ENCODE results near the gene ADK.

ADK gene

GRCh38 chr10:74282848-74283210, 131.8 kb downstream of the ADK start:
- TF ChIP-seq CTCF (IDR thresholded peaks at IDR 0.05; ENCODE audit: insufficient read depth, low read length, missing control alignments), result no peak
- CTCF ChIA-PET, result interaction anchor here (1.7 kb wide), 1 partner anchor 815 kb away, joined by 4 read pairs; no protein-coding TSS in a partner anchor
- POLR2A ChIA-PET, result interaction anchor here (1.4 kb wide), 1 partner anchor 11 kb away, joined by 4 read pairs; no protein-coding TSS in a partner anchor
- DNase-seq (ENCODE audit: low read depth, low spot score), result no peak
- H3K4me3 ChIP-seq (ENCODE audit: low read depth, low read length), result no peak overlapping the region

GRCh38 chr10:74289188-74289587, 138.2 kb downstream of the ADK start:
- no peak overlapping the region for H3K4me3 ChIP-seq (ENCODE audit: low read depth, low read length)
- no peak for DNase-seq (ENCODE audit: low read depth, low spot score)
- POLR2A ChIA-PET, result no interaction called here
- CTCF ChIA-PET, result interaction anchor here (1.6 to 2.6 kb wide), 2 partner anchors 13 to 809 kb away, joined by 5 to 9 read pairs; no protein-coding TSS in a partner anchor
- no peak for TF ChIP-seq CTCF (IDR thresholded peaks at IDR 0.05; ENCODE audit: insufficient read depth, low read length, missing control alignments)

- ChIA-PET CTCF (interaction anchor here (1.6 to 2.6 kb wide), 2 partner anchors 14 to 808 kb away, joined by 5 to 9 read pairs; no protein-coding TSS in a partner anchor), POLR2A (no interaction called here)
- no peak for TF ChIP-seq CTCF (IDR thresholded peaks at IDR 0.05; ENCODE audit: insufficient read depth, low read length, missing control alignments)
- H3K4me3 ChIP-seq (ENCODE audit: low read depth, low read length), result no peak overlapping the region
- DNase-seq (ENCODE audit: low read depth, low spot score), result no peak
Measured at GRCh38 chr10:74289951-74290350, 138.9 kb downstream of the ADK start.

- ChIA-PET POLR2A (no interaction called here), CTCF (interaction anchor here (2.6 kb wide), 1 partner anchor 15 kb away, joined by 9 read pairs; no protein-coding TSS in a partner anchor)
- no peak overlapping the region for H3K4me3 ChIP-seq (ENCODE audit: low read depth, low read length)
- DNase-seq (ENCODE audit: low read depth, low spot score), result peak; percentile 33
- no peak for TF ChIP-seq CTCF (IDR thresholded peaks at IDR 0.05; ENCODE audit: insufficient read depth, low read length, missing control alignments)
Measured at GRCh38 chr10:74290708-74291107, 139.7 kb downstream of the ADK start.

- no peak for TF ChIP-seq CTCF (IDR thresholded peaks at IDR 0.05; ENCODE audit: insufficient read depth, low read length, missing control alignments)
- POLR2A ChIA-PET, result interaction anchor here (0.7 kb wide), 1 partner anchor 150 kb away, joined by 3 read pairs; no protein-coding TSS in a partner anchor
- no peak overlapping the region for H3K4me3 ChIP-seq (ENCODE audit: low read depth, low read length)
- CTCF ChIA-PET, result no interaction called here
- DNase-seq (ENCODE audit: low read depth, low spot score), result peak; percentile 23
Measured at GRCh38 chr10:74292871-74293427, 141.9 kb downstream of the ADK start.

GRCh38 chr10:74293686-74294371, 142.8 kb downstream of the ADK start:
- ChIA-PET POLR2A (interaction anchor here (1.0 kb wide), 1 partner anchor 12 kb away, joined by 4 read pairs; no protein-coding TSS in a partner anchor), CTCF (no interaction called here)
- peak; percentile 42 for DNase-seq (ENCODE audit: low read depth, low spot score)
- no peak for TF ChIP-seq CTCF (IDR thresholded peaks at IDR 0.05; ENCODE audit: insufficient read depth, low read length, missing control alignments)
- H3K4me3 ChIP-seq (ENCODE audit: low read depth, low read length), result no peak overlapping the region
